Kidney (tissue), 14 donors: ENCODE data around the gene SF3A1. TPM values are rescaled to one million over a fixed set of nuclear protein-coding genes. Genes with fewer than 3 reads are reported as not detected.

Experiments
- DNase-seq, 5 donors: peaks; one replicate each; pipeline ENCODE4 v3.0.0-alpha.2; 2013 to 2020
- FAIRE-seq: peaks from 2 replicates; lab custom pipeline; 2012; peaks lifted over from hg19 to GRCh38; lab: Jason Lieb, UNC
- H3K27ac ChIP-seq, 2 donors: one replicate each; pipeline ENCODE4 v1.7.0; 2013; ENCODE audit warnings: low read depth in 2 of 2, low read length in 2 of 2, inconsistent platforms in 1 of 2
- H3K27me3 ChIP-seq: one replicate; pipeline ENCODE4 v1.7.1; 2013; ENCODE audit warnings: low read length, inconsistent platforms; ENCODE audit not compliant: control insufficient read depth, insufficient read depth
- H3K36me3 ChIP-seq, 3 donors: one replicate each; pipeline versions ENCODE4 v1.7.0 to v1.7.1; 2013; ENCODE audit warnings: low read length in 3 of 3, control low read depth in 1 of 3, inconsistent platforms in 1 of 3; ENCODE audit not compliant: insufficient read depth in 3 of 3, control insufficient read depth in 2 of 3
- H3K4me1 ChIP-seq, 3 donors: one replicate each; pipeline versions ENCODE4 v1.7.0 to v1.7.1; 2013; ENCODE audit warnings: low read length in 3 of 3, inconsistent platforms in 1 of 3, low read depth in 1 of 3; ENCODE audit not compliant: control insufficient read depth in 2 of 3, insufficient read depth in 2 of 3
- H3K4me3 ChIP-seq, 3 donors: one replicate each; pipeline versions ENCODE4 v1.7.0 to v1.8.1; 2013; ENCODE audit warnings: low read length in 3 of 3, control low read depth in 1 of 3, inconsistent platforms in 1 of 3
- H3K9ac ChIP-seq, 3 donors: one replicate each; pipeline versions ENCODE4 v1.7.0 to v1.7.1; 2013; ENCODE audit warnings: low read length in 3 of 3, control low read depth in 1 of 3, inconsistent platforms in 1 of 3
- H3K9me3 ChIP-seq, 3 donors: one replicate each; pipeline versions ENCODE4 v1.7.0 to v1.7.1; 2013; ENCODE audit warnings: low read length in 3 of 3, control low read depth in 1 of 3, inconsistent platforms in 1 of 3; ENCODE audit not compliant: control insufficient read depth in 2 of 3, insufficient read depth in 1 of 3
- CTCF ChIP-seq: IDR thresholded peaks from 3 replicates; pipeline ENCODE4 v1.5.1; 2012; ENCODE audit warnings: mild to moderate bottlenecking, moderate library complexity, borderline replicate concordance; ENCODE audit not compliant: insufficient read depth; ENCODE audit errors: extremely low read depth
- intact Hi-C: fragments of 100-400 bp; cut with DNase I; formaldehyde crosslinking; loops from one replicate; pipeline ENCODE4 v1.11.1; 2022
- polyA plus RNA-seq: library from polyadenylated mRNA; stranded (reverse); fragments of 350-450 nt; fragmentation: Illumina TruSeq; extraction: RNeasy Lipid Tissue Mini Kit (QIAGEN cat#74804); gene quantifications from one replicate; pipeline ENCODE4 v1.2.3, GENCODE V29; 2014; ENCODE audit warnings: low read depth, low replicate concordance; ENCODE audit not compliant: insufficient read depth
- total RNA-seq: library from RNA; stranded (reverse); fragmentation: NEBNext Ultra II Directional; extraction: Animal tissue kit (Norgen Biotek cat#: 25700); gene quantifications from one replicate; pipeline ENCODE4 v1.2.1, GENCODE V29; 2021
- donor health status: control.
- donor health status: control.
- donor health status: control.
- donor health status: control.
- donor health status: control.
- donor health status: DM: yes; HTN: yes; CAD: no.
- donor health status: Normal renal cell carcinoma (clear cell type).

Gene SF3A1
- total and polyA plus RNA-seq, 2 donors from 2014 or later: 23.7 to 179 TPM

GRCh38 chr22:30317778-30318177 is 38.9 kb downstream of the SF3A1 start:
- intact Hi-C loops: no loop called here
- no peaks in the 10 kb centered on the region for H3K9me3 ChIP-seq
- TF ChIP-seq CTCF: no peak
- H3K9ac ChIP-seq: no peak overlapping the region
- no peak overlapping the region for H3K27ac ChIP-seq
- H3K36me3 ChIP-seq: peaks cover 2 to 9% (median 7%) of the 10 kb centered on the region in 3 donors
- no peak for DNase-seq
- H3K4me1 ChIP-seq: peaks cover 0 to 57% (median 53%) of the 10 kb centered on the region in 3 donors
- FAIRE-seq: no peak
- no peaks in the 10 kb centered on the region for H3K27me3 ChIP-seq
- no peak overlapping the region for H3K4me3 ChIP-seq

- H3K27ac ChIP-seq: peak overlapping the region in 1 of 2 donors; percentile 16
- no peaks in the 10 kb centered on the region for H3K9me3 ChIP-seq
- FAIRE-seq (no peak), DNase-seq (no peak)
- no peak overlapping the region for H3K9ac ChIP-seq
- no peak overlapping the region for H3K4me3 ChIP-seq
- H3K4me1 ChIP-seq: peaks cover under 1 to 67% (median 65%) of the 10 kb centered on the region in 3 donors
- no peak for TF ChIP-seq CTCF
- peaks cover 2 to 9% (median 7%) of the 10 kb centered on the region in 3 donors for H3K36me3 ChIP-seq
- H3K27me3 ChIP-seq: no peaks in the 10 kb centered on the region
- intact Hi-C loops: no loop called here
Observed at GRCh38 chr22:30315962-30316576, 40.6 kb downstream of the SF3A1 start.

- peaks cover 0 to 2% (median 0%) of the 10 kb centered on the region in 3 donors for H3K36me3 ChIP-seq
- DNase-seq (no peak), FAIRE-seq (no peak)
- H3K9ac ChIP-seq: no peak overlapping the region
- intact Hi-C loops: no loop called here
- no peak overlapping the region for H3K27ac ChIP-seq
- peaks cover 8 to 69% (median 66%) of the 10 kb centered on the region in 3 donors for H3K4me1 ChIP-seq
- H3K9me3 ChIP-seq: no peaks in the 10 kb centered on the region
- no peak for TF ChIP-seq CTCF
- H3K27me3 ChIP-seq: no peaks in the 10 kb centered on the region
- H3K4me3 ChIP-seq: no peak overlapping the region
Observed at GRCh38 chr22:30314915-30315314, 41.8 kb downstream of the SF3A1 start.
